ENCODE data around the gene HEBP1.
A peak's percentile ranks its signal among the peaks of the same experiment; 100 is the strongest.
"Not testable (repeated sequence)": the region's sequence is repeated elsewhere in the genome, so short reads cannot be mapped to it uniquely, and the experiment has no call there.

HEBP1 gene

DNA sequence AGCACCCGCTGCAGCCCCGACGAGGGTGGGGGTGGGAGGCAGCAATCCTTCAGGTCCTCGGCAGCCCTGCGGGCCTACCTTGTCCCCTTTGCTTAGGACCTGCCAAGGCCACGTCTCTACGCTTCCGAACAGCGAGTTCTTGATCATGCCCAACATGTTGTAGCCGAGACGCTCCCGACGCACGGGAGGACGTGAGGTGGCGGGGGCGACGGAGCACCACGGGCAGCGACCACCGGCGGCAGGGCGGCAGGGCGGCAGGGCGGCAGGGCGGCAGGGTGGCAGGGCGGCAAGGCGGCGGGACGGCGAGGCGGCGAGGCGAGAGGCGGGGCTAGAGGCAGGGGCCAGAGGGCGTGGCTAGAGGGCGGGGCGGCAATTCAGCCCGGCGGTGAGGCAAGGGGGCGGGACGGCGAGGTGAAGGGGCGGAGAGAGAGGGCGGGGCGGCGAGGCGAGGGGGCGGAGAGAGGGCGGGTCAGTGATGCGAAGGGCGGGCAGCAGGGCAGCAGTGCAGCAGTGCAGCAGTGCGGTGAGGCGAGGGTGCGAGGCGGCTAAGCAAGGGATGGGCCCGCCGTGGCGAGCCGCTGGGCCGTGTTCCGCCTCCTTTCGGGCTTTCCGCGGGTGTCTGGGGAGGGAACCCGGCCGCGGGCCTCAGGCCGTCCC, at the start of gene HEBP1:
TSS of gene HEBP1 (minus strand) at position 307 of the 657 bp plus-strand sequence. CDS start at position 156, 151 bp downstream.
- DNase-seq: peak; percentile 96

DNA sequence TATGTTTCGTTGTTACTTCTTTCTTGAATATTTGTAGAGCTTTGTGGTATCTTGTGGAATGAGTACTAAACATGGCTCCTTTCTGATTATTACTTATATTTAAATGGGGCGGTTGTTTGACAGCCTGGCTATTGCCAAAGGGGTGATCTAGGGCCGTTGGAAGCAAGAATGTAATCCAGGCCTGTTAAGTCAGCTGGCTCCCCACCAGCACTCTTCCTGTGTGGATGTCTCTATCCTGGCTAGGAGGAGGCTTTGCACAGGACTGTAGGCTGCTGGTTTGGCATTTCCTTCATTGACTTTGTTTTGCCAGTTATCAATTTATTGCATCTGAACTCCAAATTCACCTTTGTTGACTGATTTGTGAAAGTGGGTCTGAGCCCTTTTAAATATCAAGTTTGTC, 49.8 kb upstream of the HEBP1 start:
- DNase-seq: no peak

GRCh38 chr12:13046964-13047363, 46.9 kb upstream of the HEBP1 start:
- DNase-seq: no peak

- no peak for DNase-seq
These were observed 45.8 kb upstream of the HEBP1 start for GRCh38 chr12:13045816-13046215.

- no peak for DNase-seq
These were observed 44.8 kb upstream of the HEBP1 start for GRCh38 chr12:13044906-13045299.

- DNase-seq: peak; percentile 73
These were observed 44.2 kb upstream of the HEBP1 start, which contains the start of gene FAM234B for GRCh38 chr12:13044002-13044905. Gene FAM234B (plus strand): TSS chr12:13044381. CDS start chr12:13044404, 23 bp downstream.

DNA sequence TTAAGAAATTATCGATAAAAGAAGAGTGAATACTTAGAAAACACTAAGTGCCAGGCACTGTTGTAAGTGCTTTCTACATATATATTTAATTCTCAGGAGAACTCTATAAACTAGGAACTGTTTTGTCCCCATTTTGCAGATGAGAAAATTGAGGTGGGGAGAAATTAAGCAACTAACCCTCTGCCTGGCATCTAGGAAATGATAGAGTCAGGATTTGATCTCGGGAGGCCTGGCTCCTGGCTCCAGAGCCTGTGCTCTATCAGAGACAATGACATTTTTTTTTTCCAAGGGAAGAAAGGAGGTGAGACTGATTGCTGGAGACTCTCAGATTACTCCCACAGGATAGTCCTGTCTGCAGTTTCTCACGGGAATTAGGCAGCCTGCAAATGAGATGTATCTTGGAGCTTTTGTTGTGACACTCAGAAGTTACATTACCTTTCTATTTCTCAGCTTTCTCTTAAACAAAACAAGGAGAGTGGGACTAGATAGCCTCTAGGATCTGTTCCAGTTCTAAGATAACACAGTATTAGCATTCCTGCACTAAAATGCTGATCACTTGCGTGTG, 42.7 kb upstream of the HEBP1 start:
- DNase-seq: no peak

DNA sequence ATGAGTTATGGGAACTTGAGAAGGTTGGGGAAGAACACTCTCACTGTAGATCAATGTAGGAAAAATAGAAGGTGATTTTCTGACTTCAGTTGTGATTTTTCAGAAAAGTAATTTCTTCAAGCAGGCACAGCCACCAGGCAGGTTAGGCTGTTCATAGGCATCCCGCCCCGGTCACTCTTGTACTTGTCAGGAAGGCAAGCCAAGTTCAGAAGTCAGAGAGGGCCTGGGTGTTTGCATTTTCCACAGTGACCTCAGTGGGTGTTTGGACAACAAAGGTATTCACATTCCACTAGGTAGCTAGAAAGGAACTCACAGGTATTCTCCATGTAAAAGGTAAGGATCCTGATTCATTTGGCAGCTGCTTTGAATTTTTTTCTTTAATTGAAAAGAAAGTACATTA, 41.2 kb upstream of the HEBP1 start:
- no peak for DNase-seq

GRCh38 chr12:13039328-13039956, 39.4 kb upstream of the HEBP1 start:
- DNase-seq: no peak

DNA sequence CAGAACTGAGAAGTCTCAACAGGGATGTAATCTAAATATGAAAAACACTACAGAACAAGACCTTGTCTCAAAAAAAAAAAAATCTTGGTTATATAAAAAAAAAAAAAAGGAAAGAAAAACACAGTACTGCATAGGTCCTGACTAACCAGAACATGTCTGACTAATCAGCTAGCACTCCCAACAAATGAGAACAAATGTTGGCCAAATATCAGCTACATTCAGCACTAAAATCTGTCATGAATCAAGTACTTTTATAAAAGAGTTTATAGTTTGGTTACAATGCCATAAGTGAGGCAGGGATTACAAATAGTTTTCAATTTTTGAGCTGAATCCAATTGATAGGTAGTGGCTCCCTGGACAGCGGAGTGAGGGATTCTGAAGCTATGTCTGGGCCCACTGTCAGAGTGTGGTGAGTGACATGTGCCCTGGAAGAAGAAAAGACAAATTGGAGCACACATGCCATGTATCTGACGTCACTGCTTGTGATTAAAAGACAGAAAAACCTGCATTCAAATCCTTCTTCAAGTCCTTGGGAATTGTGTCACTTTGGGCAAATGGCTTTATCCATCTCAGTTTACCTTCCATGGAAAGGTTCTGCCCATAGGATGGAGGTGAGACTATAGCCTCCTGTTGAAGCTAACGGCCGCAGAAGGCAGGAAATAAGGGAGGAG, 38.6 kb upstream of the HEBP1 start:
- no peak for DNase-seq

DNA sequence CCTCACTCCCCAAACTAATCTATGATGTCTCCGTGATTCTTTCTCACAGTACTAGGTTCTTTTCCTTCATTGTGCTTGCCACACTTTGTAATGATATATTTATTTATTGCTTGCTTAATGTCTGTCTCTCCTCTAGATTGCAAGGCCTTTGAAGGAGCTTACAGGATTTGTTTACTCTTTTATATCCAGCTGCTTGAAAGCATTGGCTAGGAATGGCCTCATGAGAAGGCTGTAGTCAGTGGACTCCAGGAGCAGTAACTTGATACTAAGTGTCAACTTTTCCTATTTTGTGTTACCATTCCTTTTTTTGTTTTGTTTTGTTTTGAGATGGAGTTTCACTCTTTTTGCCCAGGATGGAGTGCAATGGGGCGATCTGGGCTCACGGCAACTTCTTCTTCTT, 36.8 kb upstream of the HEBP1 start:
- DNase-seq: no peak

- not testable (repeated sequence) for DNase-seq
These were observed 35.3 kb upstream of the HEBP1 start for GRCh38 chr12:13035335-13035734.

- DNase-seq: no peak
These were observed 33.4 kb upstream of the HEBP1 start for GRCh38 chr12:13033476-13033875.

DNA sequence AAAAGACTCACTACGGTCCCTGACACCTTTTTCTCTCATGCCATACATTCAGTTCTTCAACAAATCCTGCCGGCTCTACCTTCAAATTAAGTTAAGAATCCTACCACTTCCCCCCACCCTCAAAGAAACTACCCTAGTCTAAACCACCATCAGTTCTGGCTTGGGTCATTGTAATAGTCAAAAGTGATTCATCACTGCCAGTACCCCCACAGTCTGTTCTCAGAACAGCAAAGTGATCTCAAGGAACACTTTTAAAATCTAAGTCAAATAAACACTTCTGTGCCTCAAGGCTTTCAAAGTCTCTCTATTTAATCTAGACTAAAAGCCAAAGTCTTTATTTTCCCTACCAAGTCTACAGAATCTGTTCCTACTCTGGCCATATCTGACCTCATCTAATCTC, 32.1 kb upstream of the HEBP1 start:
- no peak for DNase-seq

GRCh38 chr12:13030541-13031291, 30.7 kb upstream of the HEBP1 start:
- DNase-seq: no peak

GRCh38 chr12:13028825-13029570, 28.9 kb upstream of the HEBP1 start:
- DNase-seq: no peak

DNA sequence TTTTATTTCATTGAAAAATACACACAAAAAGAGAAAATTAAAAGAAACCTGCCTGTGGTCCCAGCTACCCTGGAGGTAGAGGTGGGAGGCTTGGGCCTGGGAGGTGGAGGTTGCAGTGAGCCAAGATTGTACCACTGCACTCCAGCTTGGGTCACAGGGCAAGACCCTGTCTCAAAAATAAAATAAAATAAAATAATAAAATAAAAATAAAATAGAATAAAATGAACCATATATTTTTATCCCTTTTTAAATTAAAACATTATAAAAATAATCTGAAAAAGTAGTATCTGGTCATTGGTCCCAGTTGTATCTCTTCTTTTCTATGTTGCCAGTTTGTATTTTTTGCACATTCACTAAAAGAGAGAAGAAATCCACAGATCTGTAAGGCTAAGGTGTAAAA, 27.4 kb upstream of the HEBP1 start:
- no peak for DNase-seq

DNA sequence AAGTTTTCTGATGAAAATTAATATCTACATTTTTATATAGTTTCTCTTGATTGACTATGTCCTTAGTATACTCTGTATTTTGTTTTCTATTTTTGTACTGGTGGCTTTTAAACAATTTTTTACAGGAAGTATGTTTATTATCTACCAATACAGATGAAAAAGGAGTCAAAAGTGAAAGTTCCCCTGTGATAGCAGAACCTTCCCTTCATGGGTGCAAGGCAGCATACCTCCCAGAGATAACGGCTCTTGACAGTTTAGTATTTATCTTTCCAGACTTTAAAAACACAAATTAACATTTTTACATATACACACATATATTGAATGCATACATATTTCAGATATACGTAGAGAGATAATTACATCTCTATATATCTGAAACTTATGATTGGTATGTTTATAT, 27.0 kb upstream of the HEBP1 start:
- no peak for DNase-seq

- DNase-seq: no peak
These were observed 26.2 kb upstream of the HEBP1 start for GRCh38 chr12:13026286-13026685.

DNA sequence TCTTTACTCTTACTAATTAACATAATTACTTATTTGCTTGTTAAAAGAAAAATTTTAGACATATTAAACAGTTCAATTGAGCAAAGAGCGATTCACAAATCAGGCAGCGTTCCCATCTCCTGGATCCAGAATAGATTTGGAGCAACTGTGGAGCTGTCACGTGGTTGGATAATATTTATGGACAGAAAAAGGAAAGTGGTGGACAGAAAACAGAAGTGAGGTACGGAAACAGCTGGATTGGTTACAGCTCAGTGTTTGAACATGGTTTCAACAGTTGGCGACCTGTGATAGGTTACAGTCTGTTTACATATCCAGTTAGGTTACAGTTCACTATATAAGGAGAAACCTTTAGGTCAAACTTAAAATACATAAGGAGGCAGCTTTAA, 24.5 kb upstream of the HEBP1 start:
- no peak for DNase-seq

DNA sequence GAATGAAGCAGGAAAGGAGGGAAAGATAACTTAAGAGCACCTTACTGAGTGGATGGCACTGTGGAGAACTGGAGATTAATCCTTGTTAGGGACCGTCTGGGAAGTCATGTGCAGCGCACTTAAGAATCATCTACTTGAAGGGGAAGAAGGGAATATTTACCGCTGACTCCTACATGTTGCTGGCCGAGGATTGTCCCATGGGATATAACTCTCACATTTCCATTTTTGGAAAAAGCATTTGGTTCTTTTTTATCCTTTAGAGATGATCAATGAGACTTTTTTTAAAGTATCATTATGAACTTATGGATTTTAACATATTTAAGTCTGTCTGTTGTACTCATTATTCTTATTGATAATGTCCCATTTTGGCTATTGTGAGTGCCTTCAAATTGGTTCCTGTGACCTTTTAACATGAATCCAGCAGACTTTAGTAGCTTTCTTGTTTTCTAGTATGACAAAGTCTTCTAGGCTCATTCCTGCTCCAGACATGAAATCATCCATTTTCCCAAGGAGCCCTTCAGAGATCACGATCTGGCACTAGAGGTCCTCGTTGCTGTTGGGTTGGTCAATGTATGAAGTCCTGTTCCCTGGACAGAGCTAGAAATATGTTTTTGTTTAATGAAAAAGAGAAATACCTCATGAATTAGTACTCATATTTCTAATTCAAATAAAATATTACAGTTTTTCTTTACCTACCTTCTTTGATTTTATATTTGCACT, 23.9 kb upstream of the HEBP1 start:
- DNase-seq: no peak

Data from CD4-positive, alpha-beta T cell treated with Interleukin-10 for 1 hour (primary cell).